GM12878 (cell line): ENCODE measurements around the gene ACACB. TPM values are rescaled to one million over a fixed set of nuclear protein-coding genes. Genes with fewer than 3 reads are reported as not detected.

Experiments used
- ATAC-seq: fragments of 200-7000 bp; cut with Tn5 transposase; 3 replicates; pipeline ENCODE4 v1.9.1; 2020; ENCODE audit warnings: mild to moderate bottlenecking, moderate library complexity
- BruUV-seq: library from RNA; stranded (reverse); fragments of 400-500 nt; replicated peaks from 2 replicates; lab custom pipeline; 2021; lab: Mats Ljungman, UMichigan
- CTCF ChIA-PET: fragments of 300-600 bp; sonication (Branson Sonifier 250); formaldehyde crosslinking; extraction: SDS; loops from one replicate; lab custom pipeline; 2021; ENCODE audit warnings: inconsistent platforms; lab: Yijun Ruan, JAX
- POLR2A ChIA-PET: fragments of 350-600 bp; formaldehyde crosslinking; extraction: SDS; loops from one replicate; lab custom pipeline; 2021; ENCODE audit warnings: inconsistent platforms; lab: Charles Lee
- RAD21 ChIA-PET: fragments of 300-600 bp; sonication (Branson Sonifier 250); formaldehyde crosslinking; loops from one replicate; lab custom pipeline; 2023; ENCODE audit warnings: antibody characterized with exemption; ENCODE audit not compliant: unreplicated experiment; lab: Charles Lee
- SMC1A ChIA-PET: fragments of 300-600 bp; sonication (Branson Sonifier 250); formaldehyde crosslinking; loops from one replicate; lab custom pipeline; 2023; ENCODE audit not compliant: unreplicated experiment, uncharacterized antibody; lab: Charles Lee
- DNase-seq: peaks from one replicate; pipeline ENCODE4 v3.0.0-alpha.2; 2011; ENCODE audit warnings: low read depth, low spot score
- FAIRE-seq: peaks from 3 replicates; lab custom pipeline; 2011; peaks lifted over from hg19 to GRCh38; lab: Jason Lieb, UNC
- H2AFZ ChIP-seq: 2 replicates; pipeline ENCODE4 v1.6.0; 2011; ENCODE audit warnings: low read depth, low read length, control low read depth; ENCODE audit not compliant: control insufficient read depth
- H3K27ac ChIP-seq: 2 replicates; pipeline ENCODE4 v1.5.1; 2011; ENCODE audit warnings: control low read depth; ENCODE audit not compliant: control insufficient read depth, insufficient read depth
- H3K27me3 ChIP-seq, 2 experiments: replicated peaks in 1 of 2; 2 replicates each; pipeline versions ENCODE4 v1.6.0 to v1.6.1; 2011; ENCODE audit warnings: low read length in 1 of 2; ENCODE audit not compliant: control insufficient read depth in 2 of 2, insufficient read depth in 2 of 2
- H3K36me3 ChIP-seq, 2 experiments: 2 replicates each; pipeline ENCODE4 v1.5.1; 2011; ENCODE audit warnings: low read length in 1 of 2; ENCODE audit not compliant: control insufficient read depth in 2 of 2, insufficient read depth in 2 of 2
- H3K4me1 ChIP-seq: 2 replicates; pipeline ENCODE4 v1.6.1; 2011; ENCODE audit warnings: mild to moderate bottlenecking, low read length, moderate library complexity, mixed read lengths; ENCODE audit not compliant: control insufficient read depth, insufficient read depth
- H3K4me2 ChIP-seq: 2 replicates; pipeline ENCODE4 v1.6.0; 2011; ENCODE audit warnings: control low read depth; ENCODE audit not compliant: control insufficient read depth, insufficient read depth
- H3K4me3 ChIP-seq: fragments of 200-600 bp; sonication (generic); 2 replicates; pipeline ENCODE4 v1.5.1; 2016
- H3K79me2 ChIP-seq: 2 replicates; pipeline ENCODE4 v1.6.0; 2011; ENCODE audit warnings: low read length; ENCODE audit not compliant: control insufficient read depth, insufficient read depth
- H3K9ac ChIP-seq: 2 replicates; pipeline ENCODE4 v1.8.0; 2011; ENCODE audit warnings: low read length, control low read depth, mixed read lengths; ENCODE audit not compliant: control insufficient read depth, insufficient read depth
- H3K9me3 ChIP-seq: replicated peaks from 3 replicates; pipeline ENCODE4 v1.5.1; 2011; ENCODE audit warnings: mild to moderate bottlenecking, low read length; ENCODE audit not compliant: control insufficient read depth, insufficient read depth
- H4K20me1 ChIP-seq: 2 replicates; pipeline ENCODE4 v1.6.0; 2011; ENCODE audit not compliant: control insufficient read depth, insufficient read depth
- BHLHE40 ChIP-seq, 2 experiments: fragments of 450-650 bp in 1 of 2; IDR thresholded peaks; 2 replicates each; pipeline ENCODE4 v1.6.1; 2011 to 2017; ENCODE audit warnings: low read depth in 2 of 2, borderline replicate concordance in 1 of 2, improper control_type of control experiment in 1 of 2, low read length in 1 of 2, mild to moderate bottlenecking in 1 of 2
- FOS ChIP-seq: IDR thresholded peaks from 3 replicates; pipeline ENCODE4 v1.6.1; 2011; ENCODE audit warnings: borderline replicate concordance; ENCODE audit not compliant: insufficient read length; ENCODE audit errors: extremely low read depth
- GATAD2B ChIP-seq: fragments of 450-650 bp; conservative IDR thresholded peaks from 2 replicates; pipeline ENCODE4 v1.6.1; 2017; ENCODE audit warnings: low read depth, mild to moderate bottlenecking, moderate library complexity
- MYB ChIP-seq: fragments of 150-350 bp; IDR thresholded peaks from 2 replicates; pipeline ENCODE4 v1.6.1; 2014; ENCODE audit warnings: mild to moderate bottlenecking, low read depth, low read length, borderline replicate concordance
- POLR2A ChIP-seq: IDR thresholded peaks from 2 replicates; pipeline ENCODE4 v1.6.1; 2011; ENCODE audit warnings: low read depth, mild to moderate bottlenecking, low read length
- POLR2AphosphoS2 ChIP-seq: IDR thresholded peaks from 2 replicates; pipeline ENCODE4 v1.6.1; 2011; ENCODE audit warnings: low read depth, mild to moderate bottlenecking, low read length, improper control_type of control experiment, moderate library complexity
- TARDBP ChIP-seq: IDR thresholded peaks from 2 replicates; pipeline ENCODE4 v1.6.1; 2016; ENCODE audit warnings: borderline replicate concordance
- WGBS: methylation state at CpG from one replicate; pipeline ENCODE4 v1.1.6; 2016; ENCODE audit warnings: low lambda C conversion rate; ENCODE audit not compliant: insufficient replicate concordance, insufficient coverage; ENCODE audit errors: missing lambda C conversion rate; 5-methylcytosine and 5-hydroxymethylcytosine counted together
- in situ Hi-C: fragments of 300-500 bp; cut with MboI; formaldehyde crosslinking; loops from 9 replicates; pipeline ENCODE4 v1.14.3; 2018; ENCODE audit warnings: mixed read lengths
- intact Hi-C: fragments of 100-400 bp; cut with micrococcal nuclease; formaldehyde crosslinking; loops from one replicate; pipeline ENCODE4 v1.14.2; 2022; ENCODE audit not compliant: unreplicated experiment
- polyA plus RNA-seq, 11 experiments: library from polyadenylated mRNA; depleted of rRNA in 4 of 11; unstranded in 6 of 11; stranded (reverse) in 5 of 11; fragments of >200 nt; fragmentation: Nextera tagmentation in 4 of 11; fragmentation: Illumina TruSeq in 1 of 11; extraction: Ambion mirVana in 4 of 11; extraction: Trizol in 1 of 11; gene quantifications; 1 replicate in 1 of 11; 2 replicates in 10 of 11; pipeline versions ENCODE4 v1.2.1 to v1.2.3, GENCODE V29; 2011 to 2016; ENCODE audit warnings: inconsistent platforms in 2 of 11, missing spikeins in 2 of 11, low read depth in 1 of 11
- total RNA-seq, 4 experiments: library from RNA; depleted of rRNA in 3 of 4; stranded (reverse); fragments of >200 nt in 3 of 4; fragmentation: Illumina TruSeq in 1 of 4; extraction: Trizol in 1 of 4; gene quantifications; 2 replicates each; pipeline versions ENCODE4 v1.2.1 to v1.2.3, GENCODE V29; 2013 to 2021
- TF ChIP-seq, protein P1 (sequence below): fragments of 450-650 bp; IDR thresholded peaks from 2 replicates; pipeline ENCODE4 v1.6.1; 2018; ENCODE audit warnings: mild to moderate bottlenecking, low read depth, moderate library complexity; ENCODE audit not compliant: partially characterized antibody
- TF ChIP-seq, protein P2 (sequence below): IDR thresholded peaks from 2 replicates; pipeline ENCODE4 v1.6.1; 2012; ENCODE audit warnings: improper control_type of control experiment, low read depth, low read length; ENCODE audit not compliant: insufficient replicate concordance
- TF ChIP-seq, protein P3 (sequence below): fragments of 450-650 bp; IDR thresholded peaks from 2 replicates; pipeline ENCODE4 v1.6.1; 2017; ENCODE audit warnings: mild to moderate bottlenecking, moderate library complexity

ACACB gene
- total and polyA plus RNA-seq, 10 of the 15 experiments (the other 5 are each of a cell fraction or from before 2014, with no cell fraction given) = 0.05 to 1.9 (median 0.38) TPM; not detected in 2

DNA sequence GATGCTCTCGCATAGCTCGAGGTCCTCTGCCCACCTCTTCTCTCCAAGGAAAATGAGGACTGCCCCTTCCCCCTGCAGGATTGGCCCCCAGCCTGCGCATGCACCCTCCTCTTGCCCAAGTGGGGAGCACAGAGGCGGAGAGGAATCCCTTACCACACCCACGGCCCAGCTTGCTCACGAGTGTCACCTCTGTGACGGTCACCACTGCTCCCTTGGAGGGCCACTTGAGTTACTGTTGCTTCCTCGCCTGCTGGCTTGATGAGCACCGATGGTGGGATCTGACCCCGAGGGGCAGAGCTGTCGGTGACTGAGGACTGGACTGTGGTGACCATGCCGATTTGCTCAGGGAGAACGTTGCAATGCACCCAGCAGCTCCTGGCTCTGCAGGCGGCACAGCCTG is 151.0 kb downstream of the ACACB start:
- Histone ChIP-seq H3K27me3 (no peaks in the 10 kb centered on the region; a peak in 1 of 4 replicates), H3K9me3 (no peaks in the 10 kb centered on the region), H4K20me1 (no peaks in the 10 kb centered on the region), H3K79me2 (no peaks in the 10 kb centered on the region), H3K4me2 (no peak overlapping the region), H3K27ac (no peak overlapping the region), H3K4me3 (no peak overlapping the region), H3K4me1 (no peaks in the 10 kb centered on the region), H3K36me3 (no peaks in the 10 kb centered on the region; a peak in 1 of 4 replicates), H2AFZ (no peak overlapping the region), H3K9ac (no peak overlapping the region)
- no peak for ATAC-seq
- CTCF ChIA-PET = no interaction called here
- WGBS = 44% methylated on average over 13 of the region's 14 CpGs
- SMC1A ChIA-PET = no interaction called here
- intact Hi-C loops = no loop called here
- BruUV-seq = no TSS peak
- POLR2A ChIA-PET = no interaction called here
- no peak for FAIRE-seq
- no peak for DNase-seq
- in situ Hi-C loops = loop anchor here (5.0 kb wide), 1 partner anchor 120 kb away; no protein-coding TSS in a partner anchor
- no peak for TF ChIP-seq GATAD2B
- TF ChIP-seq POLR2AphosphoS2 = no peak
- TF ChIP-seq POLR2A = no peak
- TF ChIP-seq, protein P1, sequence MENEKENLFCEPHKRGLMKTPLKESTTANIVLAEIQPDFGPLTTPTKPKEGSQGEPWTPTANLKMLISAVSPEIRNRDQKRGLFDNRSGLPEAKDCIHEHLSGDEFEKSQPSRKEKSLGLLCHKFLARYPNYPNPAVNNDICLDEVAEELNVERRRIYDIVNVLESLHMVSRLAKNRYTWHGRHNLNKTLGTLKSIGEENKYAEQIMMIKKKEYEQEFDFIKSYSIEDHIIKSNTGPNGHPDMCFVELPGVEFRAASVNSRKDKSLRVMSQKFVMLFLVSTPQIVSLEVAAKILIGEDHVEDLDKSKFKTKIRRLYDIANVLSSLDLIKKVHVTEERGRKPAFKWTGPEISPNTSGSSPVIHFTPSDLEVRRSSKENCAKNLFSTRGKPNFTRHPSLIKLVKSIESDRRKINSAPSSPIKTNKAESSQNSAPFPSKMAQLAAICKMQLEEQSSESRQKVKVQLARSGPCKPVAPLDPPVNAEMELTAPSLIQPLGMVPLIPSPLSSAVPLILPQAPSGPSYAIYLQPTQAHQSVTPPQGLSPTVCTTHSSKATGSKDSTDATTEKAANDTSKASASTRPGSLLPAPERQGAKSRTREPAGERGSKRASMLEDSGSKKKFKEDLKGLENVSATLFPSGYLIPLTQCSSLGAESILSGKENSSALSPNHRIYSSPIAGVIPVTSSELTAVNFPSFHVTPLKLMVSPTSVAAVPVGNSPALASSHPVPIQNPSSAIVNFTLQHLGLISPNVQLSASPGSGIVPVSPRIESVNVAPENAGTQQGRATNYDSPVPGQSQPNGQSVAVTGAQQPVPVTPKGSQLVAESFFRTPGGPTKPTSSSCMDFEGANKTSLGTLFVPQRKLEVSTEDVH = no peak
- TF ChIP-seq, protein P2, sequence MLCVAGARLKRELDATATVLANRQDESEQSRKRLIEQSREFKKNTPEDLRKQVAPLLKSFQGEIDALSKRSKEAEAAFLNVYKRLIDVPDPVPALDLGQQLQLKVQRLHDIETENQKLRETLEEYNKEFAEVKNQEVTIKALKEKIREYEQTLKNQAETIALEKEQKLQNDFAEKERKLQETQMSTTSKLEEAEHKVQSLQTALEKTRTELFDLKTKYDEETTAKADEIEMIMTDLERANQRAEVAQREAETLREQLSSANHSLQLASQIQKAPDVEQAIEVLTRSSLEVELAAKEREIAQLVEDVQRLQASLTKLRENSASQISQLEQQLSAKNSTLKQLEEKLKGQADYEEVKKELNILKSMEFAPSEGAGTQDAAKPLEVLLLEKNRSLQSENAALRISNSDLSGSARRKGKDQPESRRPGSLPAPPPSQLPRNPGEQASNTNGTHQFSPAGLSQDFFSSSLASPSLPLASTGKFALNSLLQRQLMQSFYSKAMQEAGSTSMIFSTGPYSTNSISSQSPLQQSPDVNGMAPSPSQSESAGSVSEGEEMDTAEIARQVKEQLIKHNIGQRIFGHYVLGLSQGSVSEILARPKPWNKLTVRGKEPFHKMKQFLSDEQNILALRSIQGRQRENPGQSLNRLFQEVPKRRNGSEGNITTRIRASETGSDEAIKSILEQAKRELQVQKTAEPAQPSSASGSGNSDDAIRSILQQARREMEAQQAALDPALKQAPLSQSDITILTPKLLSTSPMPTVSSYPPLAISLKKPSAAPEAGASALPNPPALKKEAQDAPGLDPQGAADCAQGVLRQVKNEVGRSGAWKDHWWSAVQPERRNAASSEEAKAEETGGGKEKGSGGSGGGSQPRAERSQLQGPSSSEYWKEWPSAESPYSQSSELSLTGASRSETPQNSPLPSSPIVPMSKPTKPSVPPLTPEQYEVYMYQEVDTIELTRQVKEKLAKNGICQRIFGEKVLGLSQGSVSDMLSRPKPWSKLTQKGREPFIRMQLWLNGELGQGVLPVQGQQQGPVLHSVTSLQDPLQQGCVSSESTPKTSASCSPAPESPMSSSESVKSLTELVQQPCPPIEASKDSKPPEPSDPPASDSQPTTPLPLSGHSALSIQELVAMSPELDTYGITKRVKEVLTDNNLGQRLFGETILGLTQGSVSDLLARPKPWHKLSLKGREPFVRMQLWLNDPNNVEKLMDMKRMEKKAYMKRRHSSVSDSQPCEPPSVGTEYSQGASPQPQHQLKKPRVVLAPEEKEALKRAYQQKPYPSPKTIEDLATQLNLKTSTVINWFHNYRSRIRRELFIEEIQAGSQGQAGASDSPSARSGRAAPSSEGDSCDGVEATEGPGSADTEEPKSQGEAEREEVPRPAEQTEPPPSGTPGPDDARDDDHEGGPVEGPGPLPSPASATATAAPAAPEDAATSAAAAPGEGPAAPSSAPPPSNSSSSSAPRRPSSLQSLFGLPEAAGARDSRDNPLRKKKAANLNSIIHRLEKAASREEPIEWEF = no peak
- no peak for TF ChIP-seq TARDBP
- no peak for TF ChIP-seq MYB
- no peak for TF ChIP-seq FOS
- TF ChIP-seq BHLHE40 (IDR thresholded peaks at IDR 0.05; ENCODE audit: borderline replicate concordance in 1 of 2, low read depth in 2 of 2, low read length in 1 of 2) = no peak
- TF ChIP-seq, protein P3, sequence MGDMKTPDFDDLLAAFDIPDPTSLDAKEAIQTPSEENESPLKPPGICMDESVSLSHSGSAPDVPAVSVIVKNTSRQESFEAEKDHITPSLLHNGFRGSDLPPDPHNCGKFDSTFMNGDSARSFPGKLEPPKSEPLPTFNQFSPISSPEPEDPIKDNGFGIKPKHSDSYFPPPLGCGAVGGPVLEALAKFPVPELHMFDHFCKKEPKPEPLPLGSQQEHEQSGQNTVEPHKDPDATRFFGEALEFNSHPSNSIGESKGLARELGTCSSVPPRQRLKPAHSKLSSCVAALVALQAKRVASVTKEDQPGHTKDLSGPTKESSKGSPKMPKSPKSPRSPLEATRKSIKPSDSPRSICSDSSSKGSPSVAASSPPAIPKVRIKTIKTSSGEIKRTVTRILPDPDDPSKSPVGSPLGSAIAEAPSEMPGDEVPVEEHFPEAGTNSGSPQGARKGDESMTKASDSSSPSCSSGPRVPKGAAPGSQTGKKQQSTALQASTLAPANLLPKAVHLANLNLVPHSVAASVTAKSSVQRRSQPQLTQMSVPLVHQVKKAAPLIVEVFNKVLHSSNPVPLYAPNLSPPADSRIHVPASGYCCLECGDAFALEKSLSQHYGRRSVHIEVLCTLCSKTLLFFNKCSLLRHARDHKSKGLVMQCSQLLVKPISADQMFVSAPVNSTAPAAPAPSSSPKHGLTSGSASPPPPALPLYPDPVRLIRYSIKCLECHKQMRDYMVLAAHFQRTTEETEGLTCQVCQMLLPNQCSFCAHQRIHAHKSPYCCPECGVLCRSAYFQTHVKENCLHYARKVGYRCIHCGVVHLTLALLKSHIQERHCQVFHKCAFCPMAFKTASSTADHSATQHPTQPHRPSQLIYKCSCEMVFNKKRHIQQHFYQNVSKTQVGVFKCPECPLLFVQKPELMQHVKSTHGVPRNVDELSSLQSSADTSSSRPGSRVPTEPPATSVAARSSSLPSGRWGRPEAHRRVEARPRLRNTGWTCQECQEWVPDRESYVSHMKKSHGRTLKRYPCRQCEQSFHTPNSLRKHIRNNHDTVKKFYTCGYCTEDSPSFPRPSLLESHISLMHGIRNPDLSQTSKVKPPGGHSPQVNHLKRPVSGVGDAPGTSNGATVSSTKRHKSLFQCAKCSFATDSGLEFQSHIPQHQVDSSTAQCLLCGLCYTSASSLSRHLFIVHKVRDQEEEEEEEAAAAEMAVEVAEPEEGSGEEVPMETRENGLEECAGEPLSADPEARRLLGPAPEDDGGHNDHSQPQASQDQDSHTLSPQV = no peak
- RAD21 ChIA-PET = no interaction called here
